ENCODE results near the gene DYDC1. TPM values are rescaled to one million over a fixed set of nuclear protein-coding genes. Genes with fewer than 3 reads are reported as not detected.

The DYDC1 gene
- total and polyA plus RNA-seq, 4 donors = 0.23 TPM; not detected in 3

DNA sequence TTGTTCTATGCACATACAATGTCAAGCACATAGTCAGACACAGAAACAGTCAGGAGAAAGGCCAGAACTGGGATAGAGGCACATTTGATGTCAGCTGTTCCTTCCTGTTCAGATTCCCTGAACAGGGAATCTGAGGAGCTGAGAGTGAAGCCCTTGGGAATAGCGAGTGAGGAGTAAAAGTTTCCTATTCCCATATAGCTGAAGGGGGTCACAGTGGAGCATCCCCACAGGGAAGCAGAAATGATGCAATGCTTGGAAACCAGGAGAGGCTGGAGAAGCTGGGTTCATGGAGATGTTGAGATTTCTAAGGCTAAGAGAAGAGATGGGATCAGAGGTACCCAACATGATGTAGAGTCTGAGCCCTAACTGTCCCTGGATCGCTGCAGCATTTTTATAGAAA, 40.5 kb upstream of the DYDC1 start:
- 93% methylated on average over 2 of the region's 2 CpGs for WGBS
- no peak overlapping the region for H3K9ac ChIP-seq (ENCODE audit: low read depth in 1 of 2, low read length in 2 of 2)
- H3K4me1 ChIP-seq (ENCODE audit: control insufficient read depth in 4 of 4, insufficient read depth in 4 of 4, low read length in 3 of 4) = peaks cover 0 to 2% (median 0%) of the 10 kb centered on the region in 4 donors
- DNase-seq (ENCODE audit: low spot score) = no peak
- H3K27ac ChIP-seq (ENCODE audit: low read depth in 1 of 2, low read length in 2 of 2) = no peak overlapping the region
- no peaks in the 10 kb centered on the region for H3K9me3 ChIP-seq (ENCODE audit: control insufficient read depth in 4 of 4, low read length in 3 of 4)
- TF ChIP-seq, protein P1, sequence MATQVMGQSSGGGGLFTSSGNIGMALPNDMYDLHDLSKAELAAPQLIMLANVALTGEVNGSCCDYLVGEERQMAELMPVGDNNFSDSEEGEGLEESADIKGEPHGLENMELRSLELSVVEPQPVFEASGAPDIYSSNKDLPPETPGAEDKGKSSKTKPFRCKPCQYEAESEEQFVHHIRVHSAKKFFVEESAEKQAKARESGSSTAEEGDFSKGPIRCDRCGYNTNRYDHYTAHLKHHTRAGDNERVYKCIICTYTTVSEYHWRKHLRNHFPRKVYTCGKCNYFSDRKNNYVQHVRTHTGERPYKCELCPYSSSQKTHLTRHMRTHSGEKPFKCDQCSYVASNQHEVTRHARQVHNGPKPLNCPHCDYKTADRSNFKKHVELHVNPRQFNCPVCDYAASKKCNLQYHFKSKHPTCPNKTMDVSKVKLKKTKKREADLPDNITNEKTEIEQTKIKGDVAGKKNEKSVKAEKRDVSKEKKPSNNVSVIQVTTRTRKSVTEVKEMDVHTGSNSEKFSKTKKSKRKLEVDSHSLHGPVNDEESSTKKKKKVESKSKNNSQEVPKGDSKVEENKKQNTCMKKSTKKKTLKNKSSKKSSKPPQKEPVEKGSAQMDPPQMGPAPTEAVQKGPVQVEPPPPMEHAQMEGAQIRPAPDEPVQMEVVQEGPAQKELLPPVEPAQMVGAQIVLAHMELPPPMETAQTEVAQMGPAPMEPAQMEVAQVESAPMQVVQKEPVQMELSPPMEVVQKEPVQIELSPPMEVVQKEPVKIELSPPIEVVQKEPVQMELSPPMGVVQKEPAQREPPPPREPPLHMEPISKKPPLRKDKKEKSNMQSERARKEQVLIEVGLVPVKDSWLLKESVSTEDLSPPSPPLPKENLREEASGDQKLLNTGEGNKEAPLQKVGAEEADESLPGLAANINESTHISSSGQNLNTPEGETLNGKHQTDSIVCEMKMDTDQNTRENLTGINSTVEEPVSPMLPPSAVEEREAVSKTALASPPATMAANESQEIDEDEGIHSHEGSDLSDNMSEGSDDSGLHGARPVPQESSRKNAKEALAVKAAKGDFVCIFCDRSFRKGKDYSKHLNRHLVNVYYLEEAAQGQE (IDR thresholded peaks at IDR 0.05) = no peak
- TF ChIP-seq, protein P2, sequence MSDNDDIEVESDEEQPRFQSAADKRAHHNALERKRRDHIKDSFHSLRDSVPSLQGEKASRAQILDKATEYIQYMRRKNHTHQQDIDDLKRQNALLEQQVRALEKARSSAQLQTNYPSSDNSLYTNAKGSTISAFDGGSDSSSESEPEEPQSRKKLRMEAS (IDR thresholded peaks at IDR 0.05) = no peak
- TF ChIP-seq NR2F2 (IDR thresholded peaks at IDR 0.05) (no peak), HNF4G (IDR thresholded peaks at IDR 0.05) (no peak), SP1 (IDR thresholded peaks at IDR 0.05) (no peak), YY1 (IDR thresholded peaks at IDR 0.05) (no peak), FOXA1 (IDR thresholded peaks at IDR 0.05) (no peak), EGR1 (IDR thresholded peaks at IDR 0.05; ENCODE audit: low read depth in 2 of 2) (no peak)
- TF ChIP-seq, protein P3, sequence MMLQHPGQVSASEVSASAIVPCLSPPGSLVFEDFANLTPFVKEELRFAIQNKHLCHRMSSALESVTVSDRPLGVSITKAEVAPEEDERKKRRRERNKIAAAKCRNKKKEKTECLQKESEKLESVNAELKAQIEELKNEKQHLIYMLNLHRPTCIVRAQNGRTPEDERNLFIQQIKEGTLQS (IDR thresholded peaks at IDR 0.05) = no peak
- TF ChIP-seq, protein P4, sequence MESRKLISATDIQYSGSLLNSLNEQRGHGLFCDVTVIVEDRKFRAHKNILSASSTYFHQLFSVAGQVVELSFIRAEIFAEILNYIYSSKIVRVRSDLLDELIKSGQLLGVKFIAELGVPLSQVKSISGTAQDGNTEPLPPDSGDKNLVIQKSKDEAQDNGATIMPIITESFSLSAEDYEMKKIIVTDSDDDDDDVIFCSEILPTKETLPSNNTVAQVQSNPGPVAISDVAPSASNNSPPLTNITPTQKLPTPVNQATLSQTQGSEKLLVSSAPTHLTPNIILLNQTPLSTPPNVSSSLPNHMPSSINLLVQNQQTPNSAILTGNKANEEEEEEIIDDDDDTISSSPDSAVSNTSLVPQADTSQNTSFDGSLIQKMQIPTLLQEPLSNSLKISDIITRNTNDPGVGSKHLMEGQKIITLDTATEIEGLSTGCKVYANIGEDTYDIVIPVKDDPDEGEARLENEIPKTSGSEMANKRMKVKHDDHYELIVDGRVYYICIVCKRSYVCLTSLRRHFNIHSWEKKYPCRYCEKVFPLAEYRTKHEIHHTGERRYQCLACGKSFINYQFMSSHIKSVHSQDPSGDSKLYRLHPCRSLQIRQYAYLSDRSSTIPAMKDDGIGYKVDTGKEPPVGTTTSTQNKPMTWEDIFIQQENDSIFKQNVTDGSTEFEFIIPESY (IDR thresholded peaks at IDR 0.05) = no peak
- TF ChIP-seq, protein P5, sequence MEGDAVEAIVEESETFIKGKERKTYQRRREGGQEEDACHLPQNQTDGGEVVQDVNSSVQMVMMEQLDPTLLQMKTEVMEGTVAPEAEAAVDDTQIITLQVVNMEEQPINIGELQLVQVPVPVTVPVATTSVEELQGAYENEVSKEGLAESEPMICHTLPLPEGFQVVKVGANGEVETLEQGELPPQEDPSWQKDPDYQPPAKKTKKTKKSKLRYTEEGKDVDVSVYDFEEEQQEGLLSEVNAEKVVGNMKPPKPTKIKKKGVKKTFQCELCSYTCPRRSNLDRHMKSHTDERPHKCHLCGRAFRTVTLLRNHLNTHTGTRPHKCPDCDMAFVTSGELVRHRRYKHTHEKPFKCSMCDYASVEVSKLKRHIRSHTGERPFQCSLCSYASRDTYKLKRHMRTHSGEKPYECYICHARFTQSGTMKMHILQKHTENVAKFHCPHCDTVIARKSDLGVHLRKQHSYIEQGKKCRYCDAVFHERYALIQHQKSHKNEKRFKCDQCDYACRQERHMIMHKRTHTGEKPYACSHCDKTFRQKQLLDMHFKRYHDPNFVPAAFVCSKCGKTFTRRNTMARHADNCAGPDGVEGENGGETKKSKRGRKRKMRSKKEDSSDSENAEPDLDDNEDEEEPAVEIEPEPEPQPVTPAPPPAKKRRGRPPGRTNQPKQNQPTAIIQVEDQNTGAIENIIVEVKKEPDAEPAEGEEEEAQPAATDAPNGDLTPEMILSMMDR (IDR thresholded peaks at IDR 0.05; ENCODE audit: low read depth, low read length, missing input control) = no peak
- no peak overlapping the region for H3K4me3 ChIP-seq (ENCODE audit: low read depth in 1 of 3, low read length in 3 of 3)
- H3K27me3 ChIP-seq (ENCODE audit: control insufficient read depth in 4 of 4, insufficient read depth in 4 of 4, low read length in 3 of 4) = no peaks in the 10 kb centered on the region
- no peaks in the 10 kb centered on the region for H3K36me3 ChIP-seq (ENCODE audit: control insufficient read depth in 4 of 4, insufficient read depth in 3 of 4, low read depth in 1 of 4, low read length in 3 of 4)

DNA sequence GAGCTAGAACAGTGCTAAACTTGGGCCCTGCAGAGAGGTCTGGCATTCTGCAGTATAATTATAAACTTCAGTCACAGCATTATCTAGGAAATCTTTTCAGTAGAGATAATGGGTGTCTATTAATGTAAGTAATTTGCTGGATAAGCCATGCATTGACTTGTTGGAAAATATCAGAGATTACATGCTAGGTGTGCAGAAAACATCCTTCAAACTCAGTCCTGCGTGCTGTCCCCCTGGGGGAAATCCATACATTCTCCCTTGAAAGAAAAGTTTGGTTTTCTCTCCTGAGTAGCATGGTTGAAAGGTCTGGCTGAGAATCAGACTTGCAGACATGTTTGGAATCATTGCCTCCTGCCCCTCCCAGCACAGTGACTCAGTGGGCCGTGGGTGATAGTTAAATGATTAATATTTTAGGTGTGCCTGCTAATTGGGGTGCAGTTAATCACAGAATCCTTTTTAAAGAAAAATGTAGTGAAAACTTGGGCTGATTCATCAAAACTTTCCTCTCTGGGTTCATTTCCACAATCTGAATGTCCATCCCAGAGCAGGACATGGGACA, 37.9 kb upstream of the DYDC1 start:
- 94% methylated on average over 2 of the region's 2 CpGs for WGBS
- H3K9me3 ChIP-seq (ENCODE audit: control insufficient read depth in 4 of 4, low read length in 3 of 4) = no peaks in the 10 kb centered on the region
- no peaks in the 10 kb centered on the region for H3K36me3 ChIP-seq (ENCODE audit: control insufficient read depth in 4 of 4, insufficient read depth in 3 of 4, low read depth in 1 of 4, low read length in 3 of 4)
- H3K4me3 ChIP-seq (ENCODE audit: low read depth in 1 of 3, low read length in 3 of 3) = no peak overlapping the region
- no peak for DNase-seq (ENCODE audit: low spot score)
- peaks cover 0 to 2% (median 0%) of the 10 kb centered on the region in 4 donors for H3K4me1 ChIP-seq (ENCODE audit: control insufficient read depth in 4 of 4, insufficient read depth in 4 of 4, low read length in 3 of 4)
- TF ChIP-seq NR2F2 (IDR thresholded peaks at IDR 0.05) (no peak), FOXA2 (IDR thresholded peaks at IDR 0.05) (no peak)
- TF ChIP-seq, protein P5 (IDR thresholded peaks at IDR 0.05; ENCODE audit: low read depth, low read length, missing input control) = no peak
- no peak overlapping the region for H3K27ac ChIP-seq (ENCODE audit: low read depth in 1 of 2, low read length in 2 of 2)
- H3K27me3 ChIP-seq (ENCODE audit: control insufficient read depth in 4 of 4, insufficient read depth in 4 of 4, low read length in 3 of 4) = no peaks in the 10 kb centered on the region
- H3K9ac ChIP-seq (ENCODE audit: low read depth in 1 of 2, low read length in 2 of 2) = no peak overlapping the region
